ENCODE data around the gene PAX5.

Gene PAX5

GRCh38 chr9:36924757-36925432, 109.2 kb downstream of the PAX5 start:
- TF ChIP-seq ZFX (IDR thresholded peaks at IDR 0.05), result no peak
- TF ChIP-seq CTCF (conservative IDR thresholded peaks at IDR 0.05), result no peak
- no peak overlapping the region for H3K27ac ChIP-seq

- no peak for TF ChIP-seq ZFX (IDR thresholded peaks at IDR 0.05)
- TF ChIP-seq CTCF (conservative IDR thresholded peaks at IDR 0.05), result no peak
- no peak overlapping the region for H3K27ac ChIP-seq
Measured at GRCh38 chr9:36924071-36924470, 110.0 kb downstream of the PAX5 start.

GRCh38 chr9:36923025-36923625, 110.9 kb downstream of the PAX5 start:
- TF ChIP-seq CTCF (conservative IDR thresholded peaks at IDR 0.05), result no peak
- TF ChIP-seq ZFX (IDR thresholded peaks at IDR 0.05), result no peak
- no peak overlapping the region for H3K27ac ChIP-seq

GRCh38 chr9:36922548-36922947, 111.5 kb downstream of the PAX5 start:
- H3K27ac ChIP-seq, result no peak overlapping the region
- TF ChIP-seq ZFX (IDR thresholded peaks at IDR 0.05) (no peak), CTCF (conservative IDR thresholded peaks at IDR 0.05) (no peak)

GRCh38 chr9:36914212-36914577, 119.9 kb downstream of the PAX5 start:
- TF ChIP-seq ZFX (IDR thresholded peaks at IDR 0.05) (no peak), CTCF (conservative IDR thresholded peaks at IDR 0.05) (peak; percentile 8; the same call in 1 of the 2 replicates)
- H3K27ac ChIP-seq, result no peak overlapping the region

- no peak overlapping the region for H3K27ac ChIP-seq
- TF ChIP-seq CTCF (conservative IDR thresholded peaks at IDR 0.05) (peak; percentile 23), ZFX (IDR thresholded peaks at IDR 0.05) (no peak)
Measured at GRCh38 chr9:36913393-36914211, 120.5 kb downstream of the PAX5 start.

GRCh38 chr9:36912620-36913019, 121.4 kb downstream of the PAX5 start:
- no peak overlapping the region for H3K27ac ChIP-seq
- no peak for TF ChIP-seq CTCF (conservative IDR thresholded peaks at IDR 0.05)
- TF ChIP-seq ZFX (IDR thresholded peaks at IDR 0.05), result no peak
